Mucosa of rectum (tissue), 2 donors: Measurements from ENCODE around the gene HSF2.

Experiments used
- H3K27ac ChIP-seq, 2 donors: one replicate each; pipeline ENCODE4 v1.7.0; 2013; ENCODE audit warnings: inconsistent platforms in 2 of 2, low read depth in 2 of 2, low read length in 2 of 2
- H3K27me3 ChIP-seq, 2 donors: one replicate each; pipeline ENCODE4 v1.7.0; 2013; ENCODE audit warnings: low read length in 2 of 2; ENCODE audit not compliant: control insufficient read depth in 2 of 2, insufficient read depth in 2 of 2
- H3K36me3 ChIP-seq, 2 donors: one replicate each; pipeline ENCODE4 v1.7.0; 2013; ENCODE audit warnings: low read length in 2 of 2; ENCODE audit not compliant: control insufficient read depth in 2 of 2, insufficient read depth in 2 of 2
- H3K4me1 ChIP-seq, 2 donors: one replicate each; pipeline ENCODE4 v1.7.0; 2013; ENCODE audit warnings: low read length in 2 of 2, mild to moderate bottlenecking in 1 of 2; ENCODE audit not compliant: control insufficient read depth in 2 of 2, insufficient read depth in 2 of 2
- H3K4me3 ChIP-seq, 2 donors: one replicate each; pipeline ENCODE4 v1.7.0; 2013; ENCODE audit warnings: low read length in 2 of 2
- H3K9ac ChIP-seq, 2 donors: one replicate each; pipeline ENCODE4 v1.7.0; 2013; ENCODE audit warnings: low read length in 2 of 2, low read depth in 1 of 2, mild to moderate bottlenecking in 1 of 2
- H3K9me3 ChIP-seq, 2 donors: one replicate each; pipeline ENCODE4 v1.7.0; 2013; ENCODE audit warnings: low read length in 2 of 2; ENCODE audit not compliant: control insufficient read depth in 2 of 2
- donor health status: healthy.
- donor health status: Normal muscosa, but diverticular disease.

The HSF2 gene

GRCh38 chr6:122399348-122400120, at the start of gene HSF2:
HSF2 (plus strand) TSS chr6:122399652; CDS start chr6:122399738, 86 bp downstream.
- Histone ChIP-seq H3K27me3 (no peaks in the 10 kb centered on the region), H3K9me3 (no peaks in the 10 kb centered on the region), H3K36me3 (no peaks in the 10 kb centered on the region), H3K9ac (peak within 1 kb of the TSS; percentile 93 to 95), H3K27ac (peak within 1 kb of the TSS; percentile 65 to 77), H3K4me3 (peak within 1 kb of the TSS; percentile 88 to 96), H3K4me1 (peaks cover 3 to 9% of the 10 kb centered on the region in 2 donors)

- Histone ChIP-seq H3K9me3 (no peaks in the 10 kb centered on the region), H3K4me1 (no peaks in the 10 kb centered on the region), H3K27me3 (no peaks in the 10 kb centered on the region), H3K4me3 (no peak overlapping the region), H3K9ac (no peak overlapping the region), H3K27ac (no peak overlapping the region), H3K36me3 (no peaks in the 10 kb centered on the region)
These were observed 46.3 kb upstream of the HSF2 start for GRCh38 chr6:122352981-122353664.

- Histone ChIP-seq H3K4me1 (no peaks in the 10 kb centered on the region), H3K27ac (no peak overlapping the region), H3K9ac (no peak overlapping the region), H3K9me3 (no peaks in the 10 kb centered on the region), H3K4me3 (no peak overlapping the region), H3K27me3 (no peaks in the 10 kb centered on the region), H3K36me3 (no peaks in the 10 kb centered on the region)
These were observed 38.6 kb upstream of the HSF2 start for GRCh38 chr6:122360809-122361208.

GRCh38 chr6:122361314-122361979, 38.0 kb upstream of the HSF2 start:
- no peak overlapping the region for H3K27ac ChIP-seq
- H3K36me3 ChIP-seq = no peaks in the 10 kb centered on the region
- H3K27me3 ChIP-seq = no peaks in the 10 kb centered on the region
- no peaks in the 10 kb centered on the region for H3K4me1 ChIP-seq
- no peak overlapping the region for H3K9ac ChIP-seq
- H3K4me3 ChIP-seq = no peak overlapping the region
- H3K9me3 ChIP-seq = no peaks in the 10 kb centered on the region

GRCh38 chr6:122363769-122364483, 35.5 kb upstream of the HSF2 start:
- H3K36me3 ChIP-seq = no peaks in the 10 kb centered on the region
- no peaks in the 10 kb centered on the region for H3K27me3 ChIP-seq

GRCh38 chr6:122365775-122366403, 33.6 kb upstream of the HSF2 start:
- H3K9ac ChIP-seq = no peak overlapping the region
- H3K4me3 ChIP-seq = no peak overlapping the region
- no peak overlapping the region for H3K27ac ChIP-seq
- no peaks in the 10 kb centered on the region for H3K9me3 ChIP-seq
- H3K27me3 ChIP-seq = no peaks in the 10 kb centered on the region
- H3K36me3 ChIP-seq = no peaks in the 10 kb centered on the region
- H3K4me1 ChIP-seq = no peaks in the 10 kb centered on the region

More at GRCh38 chr6:122363769-122364483, 35.5 kb upstream of the HSF2 start:
- H3K9ac ChIP-seq = no peak overlapping the region
- H3K9me3 ChIP-seq = no peaks in the 10 kb centered on the region
- no peaks in the 10 kb centered on the region for H3K4me1 ChIP-seq
- no peak overlapping the region for H3K27ac ChIP-seq
- no peak overlapping the region for H3K4me3 ChIP-seq

- no peak overlapping the region for H3K27ac ChIP-seq
- no peak overlapping the region for H3K9ac ChIP-seq
- no peaks in the 10 kb centered on the region for H3K4me1 ChIP-seq
- H3K9me3 ChIP-seq = no peaks in the 10 kb centered on the region
- no peaks in the 10 kb centered on the region for H3K27me3 ChIP-seq
- H3K36me3 ChIP-seq = no peaks in the 10 kb centered on the region
- no peak overlapping the region for H3K4me3 ChIP-seq
These were observed 32.3 kb upstream of the HSF2 start for GRCh38 chr6:122367171-122367570.

- no peak overlapping the region for H3K9ac ChIP-seq
- no peaks in the 10 kb centered on the region for H3K36me3 ChIP-seq
- no peaks in the 10 kb centered on the region for H3K27me3 ChIP-seq
- H3K4me1 ChIP-seq = no peaks in the 10 kb centered on the region
- H3K27ac ChIP-seq = no peak overlapping the region
- no peak overlapping the region for H3K4me3 ChIP-seq
- H3K9me3 ChIP-seq = no peaks in the 10 kb centered on the region
These were observed 29.9 kb upstream of the HSF2 start for GRCh38 chr6:122369536-122369935.

GRCh38 chr6:122372647-122373046, 26.8 kb upstream of the HSF2 start:
- Histone ChIP-seq H3K36me3 (no peaks in the 10 kb centered on the region), H3K9me3 (no peaks in the 10 kb centered on the region), H3K4me1 (no peaks in the 10 kb centered on the region), H3K27ac (no peak overlapping the region), H3K4me3 (no peak overlapping the region), H3K27me3 (peaks cover 0 to 4% of the 10 kb centered on the region in 2 donors), H3K9ac (no peak overlapping the region)
